SK-N-SH (cell line): Measurements from ENCODE around the gene INO80D. TPM values are rescaled to one million over a fixed set of nuclear protein-coding genes. Genes with fewer than 3 reads are reported as not detected.

Experiments
- CTCF ChIA-PET: fragments of 300-600, 350-600 bp; formaldehyde crosslinking; extraction: SDS; loops from one replicate; lab custom pipeline; 2021; lab: Yijun Ruan, JAX
- POLR2A ChIA-PET: fragments of 350-600 bp; sonication (Branson Sonifier 250); formaldehyde crosslinking; extraction: SDS; loops from one replicate; lab custom pipeline; 2020; ENCODE audit warnings: antibody characterized with exemption, inconsistent platforms; lab: Yijun Ruan, JAX
- DNase-seq: peaks from one replicate; pipeline ENCODE4 v3.0.0; 2012
- H2AFZ ChIP-seq: fragments of 200-600 bp; sonication (generic); 2 replicates; pipeline ENCODE4 v1.8.1; 2016; ENCODE audit warnings: antibody characterized with exemption, mild to moderate bottlenecking, low read depth
- H3F3A ChIP-seq: fragments of 200-600 bp; sonication (generic); replicated peaks from 2 replicates; pipeline ENCODE3; 2016; ENCODE audit warnings: antibody characterized with exemption, mild to moderate bottlenecking; ENCODE audit not compliant: insufficient read depth
- H3K27ac ChIP-seq, 2 experiments: fragments of 200-500 bp in 1 of 2; fragments of 200-600 bp in 1 of 2; sonication (Bioruptor generic) in 1 of 2; sonication (generic), shearing (Covaris generic) in 1 of 2; 2 replicates each; pipeline versions ENCODE4 v1.5.1 to v1.6.1; 2014 to 2016; ENCODE audit warnings: low read depth in 2 of 2, inconsistent platforms in 1 of 2, low read length in 1 of 2, mild to moderate bottlenecking in 1 of 2, mixed read lengths in 1 of 2
- H3K27me3 ChIP-seq: fragments of 200-600 bp; sonication (generic), shearing (Covaris generic); 2 replicates; pipeline ENCODE4 v1.6.1; 2016; ENCODE audit warnings: mixed run types; ENCODE audit not compliant: insufficient read depth
- H3K36me3 ChIP-seq, 2 experiments: fragments of 200-500 bp in 1 of 2; fragments of 200-600 bp in 1 of 2; sonication (Bioruptor generic) in 1 of 2; sonication (generic) in 1 of 2; replicated peaks in 1 of 2; 2 replicates each; pipeline versions ENCODE3 to v1.5.1; 2014 to 2016; ENCODE audit warnings: low read length in 1 of 2, mild to moderate bottlenecking in 1 of 2; ENCODE audit not compliant: insufficient read depth in 2 of 2, control insufficient read depth in 1 of 2
- H3K4me1 ChIP-seq, 2 experiments: fragments of 200-500 bp in 1 of 2; fragments of 200-600 bp in 1 of 2; sonication (Bioruptor generic) in 1 of 2; sonication (generic), shearing (Covaris generic) in 1 of 2; 2 replicates each; pipeline versions ENCODE4 v1.5.1 to v1.6.1; 2014 to 2016; ENCODE audit warnings: low read depth in 1 of 2, low read length in 1 of 2, mixed run types in 1 of 2; ENCODE audit not compliant: insufficient read depth in 2 of 2, control insufficient read depth in 1 of 2
- H3K4me2 ChIP-seq: fragments of 200-600 bp; sonication (generic), shearing (Covaris generic); 2 replicates; pipeline ENCODE4 v1.6.1; 2017; ENCODE audit warnings: mixed run types
- H3K4me3 ChIP-seq, 2 experiments: fragments of 200-500 bp in 1 of 2; fragments of 200-600 bp in 1 of 2; sonication (Bioruptor generic) in 1 of 2; sonication (generic), shearing (Covaris generic) in 1 of 2; 2 replicates each; pipeline versions ENCODE4 v1.5.1 to v1.8.1; 2014 to 2016; ENCODE audit warnings: low read depth in 2 of 2, inconsistent platforms in 1 of 2, low read length in 1 of 2, mild to moderate bottlenecking in 1 of 2, mixed read lengths in 1 of 2, moderate library complexity in 1 of 2
- H3K79me2 ChIP-seq: fragments of 200-600 bp; sonication (generic); 2 replicates; pipeline ENCODE4 v1.8.1; 2017; ENCODE audit warnings: mild to moderate bottlenecking; ENCODE audit not compliant: insufficient read depth
- H3K9ac ChIP-seq: fragments of 200-600 bp; sonication (generic); 2 replicates; pipeline ENCODE4 v1.6.1; 2017; ENCODE audit warnings: mixed run types
- H3K9me2 ChIP-seq: fragments of 200-600 bp; sonication (generic); 2 replicates; pipeline ENCODE4 v1.6.1; 2017; ENCODE audit warnings: mixed run types
- H3K9me3 ChIP-seq: fragments of 200-600 bp; sonication (generic); 2 replicates; pipeline ENCODE4 v1.6.1; 2017; ENCODE audit warnings: mixed run types, mild to moderate bottlenecking, moderate library complexity
- H4K20me1 ChIP-seq: fragments of 200-600 bp; sonication (generic); 2 replicates; pipeline ENCODE4 v1.6.1; 2017; ENCODE audit warnings: mild to moderate bottlenecking, mixed run types; ENCODE audit not compliant: insufficient read depth
- CHD2 ChIP-seq: fragments of 150-350 bp; IDR thresholded peaks from 2 replicates; pipeline ENCODE4 v1.6.1; 2018; ENCODE audit warnings: low read length; ENCODE audit not compliant: partially characterized antibody
- CTCF ChIP-seq: fragments of 200-600 bp; sonication (generic); IDR thresholded peaks from 2 replicates; pipeline ENCODE4 v1.6.1; 2017; ENCODE audit warnings: antibody characterized with exemption, mild to moderate bottlenecking, moderate library complexity
- EP300 ChIP-seq, 2 experiments: IDR thresholded peaks; 2 replicates each; pipeline versions ENCODE4 v1.4.0 to v1.6.1; 2012; ENCODE audit warnings: borderline replicate concordance in 1 of 2, low read depth in 1 of 2, low read length in 1 of 2
- EZH2phosphoT487 ChIP-seq: fragments of 200-600 bp; sonication (generic); IDR thresholded peaks from 2 replicates; pipeline ENCODE4 v1.6.1; 2017; ENCODE audit warnings: low read depth, mixed run types, mild to moderate bottlenecking, antibody characterized with exemption, moderate library complexity, borderline replicate concordance
- FOXJ3 ChIP-seq: sonication (generic); formaldehyde crosslinking; IDR thresholded peaks from 2 replicates; pipeline ENCODE4 v1.5.1; 2020; ENCODE audit warnings: mild to moderate bottlenecking, missing genetic modification reagents
- FOXM1 ChIP-seq: IDR thresholded peaks from 2 replicates; pipeline ENCODE4 v1.4.0; 2012; ENCODE audit warnings: low read depth, mild to moderate bottlenecking
- JUND ChIP-seq: IDR thresholded peaks from 2 replicates; pipeline ENCODE4 v1.4.0; 2012
- MEF2A ChIP-seq: IDR thresholded peaks from 2 replicates; pipeline ENCODE4 v1.4.0; 2012; ENCODE audit warnings: low read depth, borderline replicate concordance
- NRF1 ChIP-seq: IDR thresholded peaks from 2 replicates; pipeline ENCODE4 v1.6.1; 2012; ENCODE audit warnings: low read depth, mild to moderate bottlenecking, low read length
- RFX5 ChIP-seq: IDR thresholded peaks from 2 replicates; pipeline ENCODE4 v1.6.1; 2012; ENCODE audit warnings: mild to moderate bottlenecking, improper control_type of control experiment, low read length
- RXRA ChIP-seq: IDR thresholded peaks from 2 replicates; pipeline ENCODE4 v1.4.0; 2012; ENCODE audit warnings: low read depth, mild to moderate bottlenecking, borderline replicate concordance
- SIN3A ChIP-seq: IDR thresholded peaks from 2 replicates; pipeline ENCODE4 v1.6.1; 2012; ENCODE audit warnings: low read depth, mild to moderate bottlenecking, low read length, moderate library complexity, borderline replicate concordance
- SMC3 ChIP-seq: IDR thresholded peaks from 2 replicates; pipeline ENCODE4 v1.6.1; 2012; ENCODE audit warnings: low read depth, low read length, improper control_type of control experiment
- TCF12 ChIP-seq: IDR thresholded peaks from 2 replicates; pipeline ENCODE4 v1.4.0; 2012
- TEAD4 ChIP-seq: IDR thresholded peaks from 2 replicates; pipeline ENCODE4 v1.4.0; 2012; ENCODE audit warnings: mild to moderate bottlenecking, borderline replicate concordance; ENCODE audit not compliant: insufficient read depth
- WGBS: methylation state at CpG from one replicate; pipeline ENCODE4 v1.1.6; 2017; ENCODE audit warnings: low lambda C conversion rate; 5-methylcytosine and 5-hydroxymethylcytosine counted together
- polyA plus RNA-seq, 3 experiments: library from polyadenylated mRNA; depleted of rRNA; stranded (reverse); fragments of >200 nt; gene quantifications; 2 replicates each; pipeline ENCODE4 v1.2.3, GENCODE V29; 2012
- TF ChIP-seq, protein P1 (sequence below): IDR thresholded peaks from 2 replicates; pipeline ENCODE4 v1.6.1; 2012; ENCODE audit warnings: mild to moderate bottlenecking, low read depth, low read length, moderate library complexity
- TF ChIP-seq, protein P2 (sequence below): IDR thresholded peaks from 2 replicates; pipeline ENCODE4 v1.4.0; 2012; ENCODE audit warnings: low read depth, borderline replicate concordance
- TF ChIP-seq, protein P3 (sequence below): fragments of 150-350 bp; IDR thresholded peaks from 2 replicates; pipeline ENCODE4 v1.6.1; 2016; ENCODE audit warnings: mild to moderate bottlenecking, low read depth, low read length
- TF ChIP-seq, protein P4 (sequence below): IDR thresholded peaks from 2 replicates; pipeline ENCODE4 v1.4.0; 2012; ENCODE audit warnings: low read depth

Gene INO80D
- polyA plus RNA-seq, 1 of the 3 experiments (the other 2 are of a cell fraction) = 0.69 TPM

DNA sequence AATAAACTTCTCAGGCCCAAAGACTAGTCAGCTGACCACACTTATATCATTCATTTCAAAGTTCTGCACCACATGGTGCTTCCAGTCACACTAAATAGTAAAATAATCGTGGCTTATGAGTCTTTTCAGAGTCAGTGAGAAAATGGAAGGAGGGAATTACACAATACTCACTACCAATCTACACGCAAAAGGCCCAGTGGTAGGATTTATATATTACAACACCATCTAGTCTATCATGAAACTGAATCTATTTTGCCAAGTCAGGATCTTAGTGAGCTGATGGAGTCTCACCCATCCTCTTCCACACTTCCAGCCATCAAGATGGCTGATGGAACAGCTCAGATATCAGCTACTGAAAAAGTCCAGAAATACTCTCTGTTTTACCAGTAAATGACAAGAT is 21.9 kb downstream of the INO80D start:
- no peaks in the 10 kb centered on the region for H3K9me2 ChIP-seq
- no peaks in the 10 kb centered on the region for H3F3A ChIP-seq
- peaks cover 37% of the 10 kb centered on the region for H3K79me2 ChIP-seq
- ChIA-PET CTCF (interaction anchor here (0.9 kb wide), 1 partner anchor 24 kb away, joined by 3 read pairs; no protein-coding TSS in a partner anchor), POLR2A (no interaction called here)
- peaks cover 6 to 12% of the 10 kb centered on the region in 2 experiments for H3K36me3 ChIP-seq
- H3K9ac ChIP-seq = no peak overlapping the region
- H3K27ac ChIP-seq = no peak overlapping the region
- no peak overlapping the region for H3K4me3 ChIP-seq
- H2AFZ ChIP-seq = no peak overlapping the region
- 96% methylated on average over 2 of the region's 2 CpGs for WGBS
- H3K9me3 ChIP-seq = no peaks in the 10 kb centered on the region
- TF ChIP-seq MEF2A = no peak
- TF ChIP-seq JUND = no peak
- TF ChIP-seq, protein P1, sequence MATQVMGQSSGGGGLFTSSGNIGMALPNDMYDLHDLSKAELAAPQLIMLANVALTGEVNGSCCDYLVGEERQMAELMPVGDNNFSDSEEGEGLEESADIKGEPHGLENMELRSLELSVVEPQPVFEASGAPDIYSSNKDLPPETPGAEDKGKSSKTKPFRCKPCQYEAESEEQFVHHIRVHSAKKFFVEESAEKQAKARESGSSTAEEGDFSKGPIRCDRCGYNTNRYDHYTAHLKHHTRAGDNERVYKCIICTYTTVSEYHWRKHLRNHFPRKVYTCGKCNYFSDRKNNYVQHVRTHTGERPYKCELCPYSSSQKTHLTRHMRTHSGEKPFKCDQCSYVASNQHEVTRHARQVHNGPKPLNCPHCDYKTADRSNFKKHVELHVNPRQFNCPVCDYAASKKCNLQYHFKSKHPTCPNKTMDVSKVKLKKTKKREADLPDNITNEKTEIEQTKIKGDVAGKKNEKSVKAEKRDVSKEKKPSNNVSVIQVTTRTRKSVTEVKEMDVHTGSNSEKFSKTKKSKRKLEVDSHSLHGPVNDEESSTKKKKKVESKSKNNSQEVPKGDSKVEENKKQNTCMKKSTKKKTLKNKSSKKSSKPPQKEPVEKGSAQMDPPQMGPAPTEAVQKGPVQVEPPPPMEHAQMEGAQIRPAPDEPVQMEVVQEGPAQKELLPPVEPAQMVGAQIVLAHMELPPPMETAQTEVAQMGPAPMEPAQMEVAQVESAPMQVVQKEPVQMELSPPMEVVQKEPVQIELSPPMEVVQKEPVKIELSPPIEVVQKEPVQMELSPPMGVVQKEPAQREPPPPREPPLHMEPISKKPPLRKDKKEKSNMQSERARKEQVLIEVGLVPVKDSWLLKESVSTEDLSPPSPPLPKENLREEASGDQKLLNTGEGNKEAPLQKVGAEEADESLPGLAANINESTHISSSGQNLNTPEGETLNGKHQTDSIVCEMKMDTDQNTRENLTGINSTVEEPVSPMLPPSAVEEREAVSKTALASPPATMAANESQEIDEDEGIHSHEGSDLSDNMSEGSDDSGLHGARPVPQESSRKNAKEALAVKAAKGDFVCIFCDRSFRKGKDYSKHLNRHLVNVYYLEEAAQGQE = no peak
- no peak for TF ChIP-seq RXRA
- no peak for TF ChIP-seq FOXJ3 (CRISPR knock-in tag)
- no peak for TF ChIP-seq EP300 (IDR thresholded peaks at IDR 0.05; ENCODE audit: borderline replicate concordance in 1 of 2, low read depth in 1 of 2, low read length in 1 of 2)
- no peak for TF ChIP-seq SIN3A
- TF ChIP-seq CTCF = no peak
- TF ChIP-seq EZH2phosphoT487 = no peak
- TF ChIP-seq CHD2 = no peak
- TF ChIP-seq FOXM1 = no peak
- TF ChIP-seq, protein P2, sequence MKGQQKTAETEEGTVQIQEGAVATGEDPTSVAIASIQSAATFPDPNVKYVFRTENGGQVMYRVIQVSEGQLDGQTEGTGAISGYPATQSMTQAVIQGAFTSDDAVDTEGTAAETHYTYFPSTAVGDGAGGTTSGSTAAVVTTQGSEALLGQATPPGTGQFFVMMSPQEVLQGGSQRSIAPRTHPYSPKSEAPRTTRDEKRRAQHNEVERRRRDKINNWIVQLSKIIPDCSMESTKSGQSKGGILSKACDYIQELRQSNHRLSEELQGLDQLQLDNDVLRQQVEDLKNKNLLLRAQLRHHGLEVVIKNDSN = no peak
- TF ChIP-seq, protein P3, sequence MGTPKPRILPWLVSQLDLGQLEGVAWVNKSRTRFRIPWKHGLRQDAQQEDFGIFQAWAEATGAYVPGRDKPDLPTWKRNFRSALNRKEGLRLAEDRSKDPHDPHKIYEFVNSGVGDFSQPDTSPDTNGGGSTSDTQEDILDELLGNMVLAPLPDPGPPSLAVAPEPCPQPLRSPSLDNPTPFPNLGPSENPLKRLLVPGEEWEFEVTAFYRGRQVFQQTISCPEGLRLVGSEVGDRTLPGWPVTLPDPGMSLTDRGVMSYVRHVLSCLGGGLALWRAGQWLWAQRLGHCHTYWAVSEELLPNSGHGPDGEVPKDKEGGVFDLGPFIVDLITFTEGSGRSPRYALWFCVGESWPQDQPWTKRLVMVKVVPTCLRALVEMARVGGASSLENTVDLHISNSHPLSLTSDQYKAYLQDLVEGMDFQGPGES = no peak
- TF ChIP-seq, protein P4, sequence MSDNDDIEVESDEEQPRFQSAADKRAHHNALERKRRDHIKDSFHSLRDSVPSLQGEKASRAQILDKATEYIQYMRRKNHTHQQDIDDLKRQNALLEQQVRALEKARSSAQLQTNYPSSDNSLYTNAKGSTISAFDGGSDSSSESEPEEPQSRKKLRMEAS = no peak
- no peak for TF ChIP-seq SMC3
- no peak for TF ChIP-seq RFX5
- no peak for TF ChIP-seq TEAD4
- no peak for TF ChIP-seq TCF12
- TF ChIP-seq NRF1 = no peak
- H4K20me1 ChIP-seq = no peaks in the 10 kb centered on the region
- no peak for DNase-seq
- no peak overlapping the region for H3K4me2 ChIP-seq
- H3K27me3 ChIP-seq = no peaks in the 10 kb centered on the region
- H3K4me1 ChIP-seq = no peaks in the 10 kb centered on the region
